Keratinocyte (primary cell): Measurements from ENCODE around the gene GPATCH2. TPM values are rescaled to one million over a fixed set of nuclear protein-coding genes. Genes with fewer than 3 reads are reported as not detected.
A peak's percentile ranks its signal among the peaks of the same experiment; 100 is the strongest.

Experiments
- DNase-seq: peaks from one replicate; pipeline ENCODE4 v3.0.0-alpha.2; 2011; ENCODE audit warnings: low read depth, missing footprints, low spot score
- FAIRE-seq: peaks from 2 replicates; lab custom pipeline; 2011; peaks lifted over from hg19 to GRCh38; lab: Jason Lieb, UNC
- H2AFZ ChIP-seq: 2 replicates; pipeline ENCODE4 v1.6.0; 2012; ENCODE audit warnings: low read length, control low read depth, inconsistent platforms; ENCODE audit not compliant: control insufficient read depth
- H3K27ac ChIP-seq: 2 replicates; pipeline ENCODE4 v1.5.1; 2011; ENCODE audit warnings: low read length; ENCODE audit not compliant: control insufficient read depth, insufficient read depth
- H3K27me3 ChIP-seq: 3 replicates; pipeline ENCODE4 v1.6.0; 2011; ENCODE audit warnings: low read length; ENCODE audit not compliant: control insufficient read depth, insufficient read depth; ENCODE audit errors: extremely low read depth
- H3K36me3 ChIP-seq, 2 experiments: 2 replicates in 1 of 2; 3 replicates in 1 of 2; pipeline ENCODE4 v1.5.1; 2011; ENCODE audit warnings: low read length in 2 of 2, mild to moderate bottlenecking in 1 of 2; ENCODE audit not compliant: control insufficient read depth in 2 of 2, insufficient read depth in 2 of 2; ENCODE audit errors: extremely low read depth in 1 of 2
- H3K4me1 ChIP-seq: 3 replicates; pipeline ENCODE4 v1.5.1; 2011; ENCODE audit warnings: low read length; ENCODE audit not compliant: control insufficient read depth, insufficient read depth; ENCODE audit errors: extremely low read depth
- H3K4me2 ChIP-seq: 3 replicates; pipeline ENCODE4 v1.6.0; 2011; ENCODE audit warnings: low read depth, low read length; ENCODE audit not compliant: control insufficient read depth, insufficient read depth; ENCODE audit errors: extremely low read depth
- H3K4me3 ChIP-seq, 3 experiments: fragments of 200-600 bp in 1 of 3; sonication (generic) in 1 of 3; 2 replicates in 2 of 3; 3 replicates in 1 of 3; pipeline ENCODE4 v1.5.1; 2011 to 2016; ENCODE audit warnings: low read length in 3 of 3, mild to moderate bottlenecking in 3 of 3, control low read depth in 2 of 3, inconsistent platforms in 1 of 3, low read depth in 1 of 3, mixed read lengths in 1 of 3, mixed run types in 1 of 3, moderate library complexity in 1 of 3; ENCODE audit not compliant: control insufficient read depth in 2 of 3, insufficient read depth in 2 of 3; ENCODE audit errors: extremely low read depth in 1 of 3
- H3K79me2 ChIP-seq: 2 replicates; pipeline ENCODE4 v1.6.0; 2012; ENCODE audit warnings: low read length; ENCODE audit not compliant: control insufficient read depth, insufficient read depth
- H3K9ac ChIP-seq: 3 replicates; pipeline ENCODE4 v1.6.0; 2011; ENCODE audit warnings: low read length; ENCODE audit not compliant: control insufficient read depth, insufficient read depth; ENCODE audit errors: extremely low read depth
- H3K9me1 ChIP-seq: 3 replicates; pipeline ENCODE4 v1.6.0; 2011; ENCODE audit warnings: low read length; ENCODE audit not compliant: control insufficient read depth, insufficient read depth; ENCODE audit errors: extremely low read depth
- H3K9me3 ChIP-seq: 2 replicates; pipeline ENCODE4 v1.5.1; 2012; ENCODE audit warnings: low read depth, low read length; ENCODE audit not compliant: control insufficient read depth
- H4K20me1 ChIP-seq: 3 replicates; pipeline ENCODE4 v1.6.0; 2011; ENCODE audit warnings: low read length; ENCODE audit not compliant: control insufficient read depth, insufficient read depth; ENCODE audit errors: extremely low read depth
- EZH2 ChIP-seq: IDR thresholded peaks from one replicate; pipeline ENCODE4 v1.6.1; 2012; ENCODE audit warnings: inconsistent platforms, mild to moderate bottlenecking, low read length, moderate library complexity
- dilution Hi-C: fragments of 300-500 bp; cut with MboI; formaldehyde crosslinking; loops from one replicate; pipeline ENCODE4 v1.7.0; 2020; ENCODE audit warnings: low sequenced_read_pairs; ENCODE audit not compliant: extremely low pct_ligation_motif_present
- polyA minus RNA-seq, 3 experiments: library from RNA; depleted of rRNA, polyadenylated mRNA; stranded (reverse); fragments of >200 nt; gene quantifications; 1 replicate in 1 of 3; 2 replicates in 1 of 3; 3 replicates in 1 of 3; pipeline ENCODE4 v1.2.3, GENCODE V29; 2011
- polyA plus RNA-seq, 5 experiments: library from polyadenylated mRNA; depleted of rRNA in 3 of 5; stranded (reverse) in 3 of 5; stranded (forward) in 1 of 5; unstranded in 1 of 5; fragments of >200 nt; gene quantifications; 1 replicate in 1 of 5; 2 replicates in 3 of 5; 3 replicates in 1 of 5; pipeline versions ENCODE4 v1.2.1 to v1.2.3, GENCODE V29; 2011 to 2012; ENCODE audit warnings: missing spikeins in 2 of 5, low read depth in 1 of 5, low replicate concordance in 1 of 5
- TF ChIP-seq, protein P1 (sequence below), 3 experiments: IDR thresholded peaks in 1 of 3; conservative IDR thresholded peaks in 1 of 3; optimal IDR thresholded peaks in 1 of 3; 2 replicates in 2 of 3; 3 replicates in 1 of 3; pipeline versions ENCODE3 to v1.5.1; 2011; ENCODE audit warnings: low read length in 3 of 3, mild to moderate bottlenecking in 3 of 3, moderate library complexity in 2 of 3, control low read depth in 1 of 3, inconsistent platforms in 1 of 3; ENCODE audit not compliant: insufficient read depth in 2 of 3; ENCODE audit errors: extremely low read depth in 1 of 3

GPATCH2 gene
- 7.7 to 15.7 TPM (median 9.1 TPM) in 3 replicates for polyA plus RNA-seq
- polyA plus RNA-seq (2011; ENCODE audit: low read depth): 23.6 TPM
- 3.1 and 5.9 TPM in 2 replicates for polyA plus RNA-seq (2011; cell fraction: cytosol; rRNA removed)
- 26.1 and 33.6 TPM in 2 replicates for polyA plus RNA-seq (2011; cell fraction: nucleus; rRNA removed)
- 7.5 and 9.3 TPM in 2 replicates for polyA plus RNA-seq (2012; ENCODE audit: low replicate concordance)
- 2.0 to 23.0 TPM (median 9.4 TPM) in 3 replicates for polyA minus RNA-seq
- polyA minus RNA-seq (2011; cell fraction: cytosol; rRNA and poly(A)+ RNA removed): 5.4 TPM
- 28.8 and 48.3 TPM in 2 replicates for polyA minus RNA-seq (2011; cell fraction: nucleus; rRNA and poly(A)+ RNA removed)

GRCh38 chr1:217630711-217631591, at the start of gene GPATCH2, which contains the start of gene SPATA17:
GPATCH2 (minus strand) TSS chr1:217631090; CDS start chr1:217630971, 119 bp downstream.
SPATA17 (plus strand) TSS chr1:217631344; CDS start chr1:217631379, 35 bp downstream.
- Histone ChIP-seq H3K9me1 (no peaks in the 10 kb centered on the region), H3K4me3 (peak within 1 kb of the TSS; percentile 71 to 94 (median 76)), H3K4me1 (peaks cover 28% of the 10 kb centered on the region), H3K9ac (peak within 1 kb of the TSS; percentile 99), H3K36me3 (no peaks in the 10 kb centered on the region), H4K20me1 (no peaks in the 10 kb centered on the region), H3K4me2 (peak within 1 kb of the TSS; percentile 100), H3K27ac (peak within 1 kb of the TSS; percentile 100), H2AFZ (peak within 1 kb of the TSS; percentile 99), H3K27me3 (no peaks in the 10 kb centered on the region), H3K9me3 (no peaks in the 10 kb centered on the region), H3K79me2 (peaks cover 49% of the 10 kb centered on the region)
- no peak for DNase-seq
- TF ChIP-seq EZH2: no peak
- TF ChIP-seq, protein P1, sequence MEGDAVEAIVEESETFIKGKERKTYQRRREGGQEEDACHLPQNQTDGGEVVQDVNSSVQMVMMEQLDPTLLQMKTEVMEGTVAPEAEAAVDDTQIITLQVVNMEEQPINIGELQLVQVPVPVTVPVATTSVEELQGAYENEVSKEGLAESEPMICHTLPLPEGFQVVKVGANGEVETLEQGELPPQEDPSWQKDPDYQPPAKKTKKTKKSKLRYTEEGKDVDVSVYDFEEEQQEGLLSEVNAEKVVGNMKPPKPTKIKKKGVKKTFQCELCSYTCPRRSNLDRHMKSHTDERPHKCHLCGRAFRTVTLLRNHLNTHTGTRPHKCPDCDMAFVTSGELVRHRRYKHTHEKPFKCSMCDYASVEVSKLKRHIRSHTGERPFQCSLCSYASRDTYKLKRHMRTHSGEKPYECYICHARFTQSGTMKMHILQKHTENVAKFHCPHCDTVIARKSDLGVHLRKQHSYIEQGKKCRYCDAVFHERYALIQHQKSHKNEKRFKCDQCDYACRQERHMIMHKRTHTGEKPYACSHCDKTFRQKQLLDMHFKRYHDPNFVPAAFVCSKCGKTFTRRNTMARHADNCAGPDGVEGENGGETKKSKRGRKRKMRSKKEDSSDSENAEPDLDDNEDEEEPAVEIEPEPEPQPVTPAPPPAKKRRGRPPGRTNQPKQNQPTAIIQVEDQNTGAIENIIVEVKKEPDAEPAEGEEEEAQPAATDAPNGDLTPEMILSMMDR (optimal IDR thresholded peaks at IDR 0.05 in 1 of 3, IDR thresholded peaks at IDR 0.05 in 1 of 3, conservative IDR thresholded peaks at IDR 0.05 in 1 of 3; ENCODE audit: extremely low read depth in 1 of 3, insufficient read depth in 2 of 3, low read length in 3 of 3): peak; percentile 3 to 35 (median 17)
- peak; percentile 69 for FAIRE-seq
- dilution Hi-C loops: no loop called here

GRCh38 chr1:217674028-217674729, 43.3 kb upstream of the GPATCH2 start:
- H3K9me3 ChIP-seq: no peaks in the 10 kb centered on the region
- no peak overlapping the region for H3K27ac ChIP-seq
- no peaks in the 10 kb centered on the region for H3K79me2 ChIP-seq
- H3K9ac ChIP-seq: no peak overlapping the region
- no peak overlapping the region for H2AFZ ChIP-seq
- TF ChIP-seq, protein P1 (optimal IDR thresholded peaks at IDR 0.05 in 1 of 3, IDR thresholded peaks at IDR 0.05 in 1 of 3, conservative IDR thresholded peaks at IDR 0.05 in 1 of 3; ENCODE audit: extremely low read depth in 1 of 3, insufficient read depth in 2 of 3, low read length in 3 of 3): no peak
- no peak for TF ChIP-seq EZH2
- H3K9me1 ChIP-seq: no peaks in the 10 kb centered on the region
- no peaks in the 10 kb centered on the region for H3K4me1 ChIP-seq
- dilution Hi-C loops: no loop called here
- H3K36me3 ChIP-seq: no peaks in the 10 kb centered on the region
- H3K27me3 ChIP-seq: no peaks in the 10 kb centered on the region
- FAIRE-seq: no peak
- no peak overlapping the region for H3K4me2 ChIP-seq
- no peak overlapping the region for H3K4me3 ChIP-seq
- DNase-seq: no peak
- no peaks in the 10 kb centered on the region for H4K20me1 ChIP-seq
